ENCODE results near the gene OR52L1. TPM values are rescaled to one million over a fixed set of nuclear protein-coding genes. Genes with fewer than 3 reads are reported as not detected.
"Not testable (repeated sequence)": the region's sequence is repeated elsewhere in the genome, so short reads cannot be mapped to it uniquely, and the experiment has no call there.

The OR52L1 gene
- not detected for polyA plus RNA-seq (ENCODE audit: insufficient read depth in 1 of 5, insufficient read length in 5 of 5, low replicate concordance in 1 of 5)
- long read RNA-seq, donor 1: 0 reads
- long read RNA-seq, donor 2: 0 reads
- long read RNA-seq, donor 3: 0 reads
- long read RNA-seq, donor 4: 0 reads
- long read RNA-seq, donor 5: 0 reads
- long read RNA-seq, donor 6: 0 reads
- long read RNA-seq, donor 7: 0 reads
- long read RNA-seq, donor 8: 0 reads

DNA sequence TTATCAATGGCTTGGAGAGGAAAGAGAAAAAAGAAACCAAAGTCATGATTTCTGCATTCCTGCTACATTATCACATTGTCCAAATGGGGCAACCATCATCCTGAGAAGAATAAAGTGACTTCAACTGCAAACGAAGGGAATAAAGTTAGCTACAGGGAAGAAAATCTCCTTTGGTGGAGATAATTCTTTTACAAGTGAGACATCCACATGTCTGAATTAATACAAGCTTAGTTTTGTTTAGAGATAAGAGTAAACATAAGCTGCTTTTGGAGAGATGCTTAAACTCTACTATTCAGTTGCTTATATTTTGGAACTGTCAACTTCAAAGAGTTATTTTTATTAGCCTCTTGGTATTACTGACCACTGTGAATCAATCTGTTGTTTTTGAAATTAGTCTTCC, at the start of gene OR52L1:
Gene OR52L1 (minus strand): TSS at position 101 of the 400 bp plus-strand sequence. CDS start 55 bp downstream, at position 46.
- DNase-seq: no peak

DNA sequence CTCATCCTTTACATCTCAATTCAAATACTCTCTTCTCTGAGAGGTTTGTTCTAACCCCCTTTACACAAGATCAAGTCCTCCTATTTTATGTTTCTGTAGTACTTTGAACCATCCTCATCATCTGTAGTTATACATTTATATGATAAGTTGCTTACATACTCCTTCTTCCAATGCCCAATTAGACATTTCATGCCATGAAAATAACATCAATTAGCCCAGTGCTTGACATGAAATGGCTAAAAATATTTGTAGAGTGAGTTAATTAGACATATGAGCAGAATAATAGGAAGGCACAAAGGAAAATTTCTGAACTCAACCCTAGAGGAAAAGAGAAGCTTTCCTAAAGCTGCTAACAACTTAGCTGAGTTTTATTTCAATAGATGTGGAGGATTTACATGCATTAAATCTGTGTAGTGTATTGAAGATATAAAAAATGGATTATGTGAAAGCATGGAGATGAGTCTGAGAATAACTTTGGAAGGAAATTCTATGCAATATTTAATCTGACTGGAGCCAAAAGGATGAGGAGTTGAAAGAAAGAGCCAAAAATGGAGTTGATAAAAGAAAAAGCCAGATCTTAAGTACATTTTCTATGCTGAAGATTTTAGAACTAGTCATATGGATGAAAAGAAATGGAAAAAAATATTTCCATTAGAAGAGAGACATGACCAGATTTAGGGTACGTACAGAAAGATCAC, 44.1 kb upstream of the OR52L1 start, which contains the start of gene OR56A1:
Gene OR56A1 (minus strand): TSS at position 51 of the 698 bp plus-strand sequence. CDS start 3,066 bp downstream, outside the sequence.
- DNase-seq: no peak

DNA sequence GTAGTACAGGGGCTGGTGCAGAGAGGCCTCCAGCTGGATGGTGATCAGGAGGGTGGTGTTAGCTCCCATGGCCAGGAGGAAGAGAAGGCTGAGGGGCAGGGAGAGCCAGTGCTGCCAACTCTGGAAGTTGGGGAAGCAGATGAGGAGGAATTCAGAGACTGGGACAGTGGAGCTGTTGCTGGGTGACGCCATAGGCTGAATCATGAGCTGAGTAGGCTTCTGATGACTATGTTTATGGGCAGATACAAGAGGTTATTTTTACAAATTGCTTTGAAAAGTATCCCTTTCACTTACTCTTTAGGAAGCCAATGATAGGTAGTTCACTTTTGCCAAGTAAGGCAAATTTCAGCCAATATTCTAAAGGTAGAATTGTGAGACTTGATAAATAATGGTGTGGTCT, 40.7 kb upstream of the OR52L1 start:
- no peak for DNase-seq

DNA sequence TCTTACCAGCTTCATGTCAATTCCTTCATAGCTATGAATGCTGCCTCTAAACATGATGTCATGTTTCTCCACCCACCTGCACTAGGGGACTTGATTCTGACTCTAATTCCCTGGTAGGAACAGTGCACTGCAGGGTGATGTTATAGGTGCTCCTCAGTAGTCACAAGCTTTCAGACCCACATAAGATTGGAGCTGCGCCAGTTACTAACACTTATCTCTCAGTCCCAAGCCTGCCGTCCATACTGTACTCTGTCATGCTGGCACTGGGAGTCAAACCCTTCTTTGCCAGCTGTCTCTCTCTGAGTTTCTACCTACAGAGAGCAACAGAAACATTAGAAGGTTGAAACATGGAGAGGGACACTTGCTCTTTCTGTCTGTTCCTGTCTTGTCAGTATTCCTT, 38.3 kb upstream of the OR52L1 start:
- DNase-seq: no peak

DNA sequence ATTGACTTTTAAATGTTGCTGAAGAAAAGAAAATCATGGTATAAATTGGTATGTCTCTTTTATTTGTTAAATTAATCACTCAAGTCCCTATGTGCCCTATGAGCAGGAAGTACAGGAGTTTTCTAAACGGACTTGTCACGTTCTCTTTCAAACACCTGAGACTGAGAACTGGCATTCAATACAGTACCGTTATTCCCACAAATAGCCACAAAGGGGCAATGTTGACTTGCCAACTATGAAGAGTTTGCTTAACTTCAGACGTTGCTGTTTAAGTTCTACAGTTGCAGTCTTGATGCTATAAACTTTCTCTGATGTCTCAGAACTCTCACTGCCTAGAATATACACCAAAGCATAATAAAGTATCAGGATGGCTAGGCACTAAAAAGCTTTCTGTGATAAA, 36.2 kb upstream of the OR52L1 start:
- DNase-seq: peak; percentile 17 to 38

DNA sequence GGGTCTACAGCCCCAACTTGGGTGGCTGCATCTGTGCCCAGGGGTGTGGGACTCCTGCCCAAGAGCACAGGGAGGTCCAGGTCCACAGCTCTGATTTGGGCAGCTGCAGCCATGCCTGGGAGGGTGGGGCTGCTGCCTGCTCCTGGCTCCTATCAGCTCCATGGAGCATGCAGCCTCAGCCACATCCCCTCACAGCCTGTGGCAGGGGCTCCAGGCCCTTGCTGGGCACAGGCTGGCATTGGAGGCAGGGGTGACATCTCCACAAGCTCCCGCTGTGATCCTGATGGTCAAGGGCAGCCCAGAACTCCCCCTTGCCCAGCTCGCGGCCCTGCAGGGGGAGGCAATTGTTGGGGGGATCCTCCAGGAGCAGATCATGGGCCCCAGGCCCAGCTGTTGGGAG, 26.3 kb upstream of the OR52L1 start:
- no peak for DNase-seq

DNA sequence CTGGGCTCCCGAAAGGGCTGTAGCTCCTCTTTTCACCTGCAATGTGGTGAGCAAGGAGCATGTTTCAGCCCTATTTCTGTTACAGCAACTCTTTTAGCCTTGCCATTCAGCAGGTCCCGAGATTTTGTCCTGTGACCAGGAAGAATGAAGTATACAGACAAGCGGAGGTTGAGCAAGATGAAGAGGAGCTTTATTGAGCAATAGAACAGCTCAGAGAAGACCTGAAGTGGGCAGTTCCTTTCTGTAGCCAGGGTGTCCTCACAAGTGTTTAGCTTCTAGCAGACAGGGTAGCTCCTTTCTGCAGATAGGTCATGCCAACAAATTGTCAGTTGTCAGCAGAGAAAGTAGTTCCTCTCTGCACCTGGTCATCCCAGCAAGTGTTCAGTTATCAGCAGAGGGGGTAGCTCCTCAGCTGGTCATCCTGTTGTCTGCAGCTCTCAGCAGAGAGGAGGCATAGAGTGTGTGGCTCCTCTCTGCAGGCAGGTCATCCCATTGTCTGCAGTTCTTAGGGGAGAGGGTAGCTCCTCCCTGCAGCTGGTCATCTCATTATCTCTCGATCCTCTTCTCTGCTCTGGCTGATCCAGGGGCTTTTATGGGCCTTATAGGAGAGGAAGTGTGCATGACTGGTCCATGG, 25.4 kb upstream of the OR52L1 start:
- no peak for DNase-seq

DNA sequence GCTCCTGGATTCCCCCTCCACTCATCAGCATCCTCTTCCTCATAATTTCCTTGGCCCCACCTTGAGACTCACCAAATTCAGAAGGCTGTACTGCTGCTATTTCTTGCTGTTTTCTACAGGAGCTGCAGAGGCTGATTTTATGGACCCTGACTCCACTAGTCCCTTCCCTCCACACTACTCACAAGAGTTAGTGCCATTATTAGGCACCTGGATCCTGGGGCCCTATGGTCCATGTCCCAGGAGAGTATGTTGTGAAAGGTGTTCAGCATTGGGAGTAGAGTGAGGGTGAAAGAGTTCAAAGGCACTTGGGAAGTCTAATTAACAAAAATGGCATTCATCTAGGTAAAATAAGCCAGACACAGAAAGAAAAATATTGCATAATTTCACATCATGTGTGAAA, 20.1 kb upstream of the OR52L1 start, which contains the start of gene OR56A4:
Gene OR56A4 (minus strand): TSS at position 101 of the 400 bp plus-strand sequence. CDS start 3,954 bp downstream, outside the sequence.
- DNase-seq: no peak

DNA sequence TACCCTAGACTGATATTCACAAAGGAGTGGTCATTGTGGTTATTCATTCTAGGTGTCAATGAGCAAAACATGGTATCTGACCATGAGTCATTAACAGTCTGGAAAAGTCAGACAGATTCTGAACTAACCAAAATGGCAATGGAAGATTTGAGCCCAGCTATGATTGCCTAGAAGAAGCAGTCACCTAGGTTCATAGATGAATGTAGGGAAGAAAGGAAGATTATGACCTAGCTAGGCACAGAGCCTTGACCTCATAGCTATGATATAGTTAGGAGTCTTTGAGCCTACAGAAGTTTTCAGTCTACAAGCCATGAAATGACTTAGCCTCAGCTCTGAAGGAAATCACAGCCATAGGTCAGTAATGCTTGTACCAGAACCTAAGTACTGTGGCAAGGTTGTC, 19.6 kb upstream of the OR52L1 start:
- no peak for DNase-seq

DNA sequence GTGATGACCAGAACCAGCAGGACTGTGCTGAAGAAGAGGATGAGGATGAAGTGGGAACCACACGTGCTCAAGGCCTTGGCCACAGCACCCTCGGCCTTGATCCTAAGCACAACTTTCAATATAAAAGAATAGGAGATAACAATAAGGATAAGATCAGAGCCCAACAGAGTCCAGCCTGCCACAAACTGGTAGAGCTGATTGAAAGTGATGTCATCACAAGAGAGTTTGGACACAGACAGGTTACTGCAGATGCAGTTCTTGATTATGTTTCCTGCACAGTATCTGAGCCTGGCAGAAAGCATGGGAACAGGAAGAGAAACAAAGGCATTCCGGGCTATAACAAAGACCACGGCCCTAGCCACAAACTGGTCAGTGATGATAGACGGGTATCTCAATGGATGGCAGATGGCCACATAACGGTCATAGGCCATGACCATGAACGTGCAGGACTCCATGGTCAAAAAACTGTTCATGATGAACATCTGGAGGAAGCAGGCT, 15.5 kb upstream of the OR52L1 start:
- DNase-seq: no peak

DNA sequence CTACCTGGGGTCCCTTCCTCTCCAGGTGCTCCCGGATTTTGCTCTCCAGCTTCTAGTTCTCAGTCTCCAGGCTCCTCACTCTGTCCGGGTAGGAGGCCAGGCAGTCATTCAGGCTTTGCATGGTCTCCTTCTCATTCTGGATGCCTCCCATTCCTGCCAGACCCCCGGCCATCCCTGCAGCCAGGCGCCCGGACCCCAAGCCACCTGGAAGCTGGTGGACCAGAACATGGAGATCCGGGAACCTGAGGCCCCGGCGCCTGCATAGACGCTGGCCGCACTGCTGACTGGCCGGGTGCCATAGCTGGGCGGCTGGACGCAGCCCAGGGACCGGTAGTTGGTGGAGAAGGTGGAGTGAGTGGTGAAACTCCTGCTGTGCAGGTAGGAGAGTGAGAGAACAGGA, 8.0 kb upstream of the OR52L1 start:
- no peak for DNase-seq

DNA sequence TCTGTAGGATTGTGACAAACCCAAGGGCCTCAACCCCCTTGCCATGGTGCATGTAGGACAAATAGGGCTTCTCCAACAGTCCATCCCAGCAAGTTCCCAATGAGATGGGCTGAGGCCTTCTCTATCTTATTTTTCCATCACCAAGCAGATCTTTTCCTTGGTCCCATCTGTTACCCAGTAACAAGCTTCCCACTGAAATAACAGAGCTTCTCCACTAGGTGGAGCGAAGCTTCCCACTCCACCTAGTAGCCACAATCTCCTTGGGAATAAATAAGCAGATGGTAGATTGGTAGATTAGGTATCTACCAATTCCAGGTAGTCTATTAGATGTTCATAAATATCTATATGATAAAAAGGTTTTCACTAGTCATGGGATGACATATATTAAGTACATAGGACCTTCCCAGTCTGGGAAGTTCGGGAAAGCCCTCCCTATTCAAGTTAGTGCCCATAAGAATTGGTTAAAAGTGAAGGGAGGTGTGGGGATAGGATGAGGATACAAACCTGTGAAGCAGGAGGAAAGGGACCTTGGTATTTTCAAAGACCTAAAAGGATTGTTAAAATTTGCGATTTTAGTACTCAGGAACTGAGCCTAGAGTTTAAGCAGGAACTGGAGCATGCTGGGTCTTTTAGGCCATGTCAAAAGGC, 5.9 kb upstream of the OR52L1 start:
- DNase-seq: no peak

DNA sequence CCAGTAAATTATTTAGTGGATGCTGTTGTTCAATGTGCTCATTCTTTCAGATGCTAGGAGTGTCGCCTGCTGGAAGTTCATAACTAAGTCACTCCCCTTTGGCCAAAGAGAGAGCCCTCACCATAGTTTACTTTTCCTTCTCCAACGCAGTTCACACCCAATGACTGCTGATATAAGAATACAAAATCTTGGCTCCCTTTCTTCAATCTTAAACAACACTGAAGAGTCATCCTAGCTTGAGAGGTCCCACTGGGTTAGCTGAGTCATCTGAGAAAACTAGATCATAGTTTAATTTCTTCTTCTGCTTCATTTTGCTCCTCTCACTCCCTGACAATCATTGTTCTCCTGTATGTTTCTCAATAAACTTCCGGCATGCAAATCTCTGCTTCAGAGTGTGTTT, 5.4 kb upstream of the OR52L1 start:
- DNase-seq: no peak

DNA sequence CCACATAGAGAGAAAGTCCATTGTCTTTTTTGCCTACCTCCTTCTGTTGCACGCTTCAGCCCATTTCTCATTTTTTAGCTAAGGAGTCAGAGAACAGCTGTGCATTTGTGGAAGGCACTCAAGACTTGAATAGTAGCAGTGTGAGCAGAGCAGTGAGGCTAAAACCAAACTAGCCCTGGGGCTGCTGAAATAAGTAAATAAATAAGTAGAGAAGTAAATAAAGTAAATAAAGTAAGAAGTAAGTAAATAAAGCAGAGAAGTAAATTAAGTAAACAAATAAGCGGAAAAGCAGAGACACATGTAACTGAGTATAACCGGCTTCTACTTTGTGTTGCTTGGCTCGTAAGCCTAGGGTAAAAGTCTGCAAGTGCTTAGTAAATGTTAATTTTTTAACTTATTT, 2.4 kb upstream of the OR52L1 start:
- DNase-seq: no peak

DNA sequence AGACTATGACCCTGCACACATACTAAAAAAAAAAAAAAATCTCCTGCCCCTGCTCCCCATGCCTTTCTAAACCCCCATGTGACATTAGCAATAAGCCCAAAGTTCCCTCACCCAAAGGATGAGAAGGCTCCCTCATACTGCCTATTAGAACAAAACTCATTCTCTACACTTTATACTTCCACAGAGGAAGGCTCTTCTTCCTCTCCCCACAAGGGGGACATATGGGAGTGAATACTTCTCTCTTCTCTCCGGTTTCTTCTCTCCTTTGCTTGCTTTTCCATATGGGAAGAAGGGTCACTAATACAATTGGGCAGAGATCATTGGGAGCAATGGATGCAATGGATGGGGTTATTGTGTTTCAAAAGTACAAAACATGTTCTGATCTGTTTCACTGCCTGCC, 3.3 kb downstream of the OR52L1 start:
- no peak for DNase-seq

DNA sequence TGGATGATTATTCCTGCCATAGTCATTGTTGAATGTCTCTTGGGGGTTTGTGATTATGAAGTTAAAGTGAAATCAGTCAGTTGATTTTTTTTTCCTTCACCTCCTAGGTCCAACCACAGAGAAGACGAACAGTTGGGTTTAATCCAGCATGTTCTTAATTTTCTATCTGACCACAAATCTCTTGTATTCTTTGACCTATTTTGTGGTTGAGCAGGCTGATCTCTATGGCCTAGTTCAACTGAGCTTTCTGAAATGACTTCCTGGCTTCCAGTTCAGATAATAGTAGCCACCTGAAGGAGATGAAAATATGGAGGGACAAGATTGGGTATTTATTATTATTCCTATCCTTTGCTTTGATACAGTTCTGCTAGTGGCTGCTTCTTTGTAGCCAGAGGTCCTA, 13.3 kb downstream of the OR52L1 start:
- no peak for DNase-seq

DNA sequence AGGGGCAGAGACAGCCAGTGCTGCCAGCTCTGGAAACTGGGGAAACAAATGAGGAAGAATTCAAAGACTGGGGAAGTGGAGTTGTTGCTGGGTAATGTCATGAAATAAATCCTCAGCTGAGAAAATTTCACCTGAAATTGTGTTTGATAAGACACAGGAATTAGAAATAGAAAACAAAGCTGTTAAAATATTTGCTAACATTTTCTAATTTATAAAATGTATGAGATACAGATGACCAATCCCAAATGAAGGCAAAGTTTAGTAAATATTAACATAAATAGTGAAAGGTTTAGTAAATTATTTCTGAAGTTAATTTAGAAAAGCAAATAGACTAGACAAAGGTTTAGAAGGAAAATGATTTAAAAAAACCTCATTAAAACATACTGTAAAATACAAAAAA, 18.4 kb downstream of the OR52L1 start, which contains the start of gene OR56A5:
Gene OR56A5 (minus strand): TSS at position 101 of the 400 bp plus-strand sequence. CDS start 0 bp downstream, at position 101.
- no peak for DNase-seq

DNA sequence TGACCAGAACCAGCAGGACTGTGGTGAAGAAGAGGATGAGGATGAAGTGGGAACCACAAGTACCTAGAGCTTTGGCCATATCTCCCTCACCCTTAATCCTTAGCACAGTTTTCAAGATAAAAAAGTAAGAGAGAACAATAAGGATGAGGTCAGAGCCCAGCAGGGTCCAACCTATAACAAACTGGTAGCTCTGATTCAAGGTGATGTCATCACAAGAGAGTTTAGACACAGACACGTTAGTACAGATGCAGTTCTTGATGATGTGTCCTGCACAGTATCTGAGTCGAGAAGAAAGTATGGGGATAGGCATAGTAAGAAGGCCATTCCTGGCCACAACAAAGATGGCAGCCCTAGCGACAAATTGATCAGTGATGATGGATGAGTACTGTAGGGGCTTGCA, 19.1 kb downstream of the OR52L1 start:
- no peak for DNase-seq

DNA sequence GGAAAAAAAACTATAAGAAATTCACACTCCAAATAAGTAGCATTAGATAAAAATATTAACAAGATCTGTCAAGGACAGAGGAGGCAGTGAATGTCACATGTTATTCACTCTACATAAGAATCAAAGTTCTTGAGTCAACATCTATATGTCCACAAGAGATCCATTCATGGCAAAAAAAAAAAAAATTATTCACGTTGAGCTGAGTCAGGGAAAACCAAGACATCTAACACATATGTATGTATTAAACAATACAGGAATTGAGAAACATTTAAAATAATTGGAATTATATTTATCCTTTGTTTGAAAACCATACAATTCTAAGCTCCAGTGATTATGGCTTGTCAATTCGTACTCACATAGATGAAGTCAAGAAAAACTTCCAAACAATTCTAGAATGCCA, 19.8 kb downstream of the OR52L1 start:
- DNase-seq: no peak

DNA sequence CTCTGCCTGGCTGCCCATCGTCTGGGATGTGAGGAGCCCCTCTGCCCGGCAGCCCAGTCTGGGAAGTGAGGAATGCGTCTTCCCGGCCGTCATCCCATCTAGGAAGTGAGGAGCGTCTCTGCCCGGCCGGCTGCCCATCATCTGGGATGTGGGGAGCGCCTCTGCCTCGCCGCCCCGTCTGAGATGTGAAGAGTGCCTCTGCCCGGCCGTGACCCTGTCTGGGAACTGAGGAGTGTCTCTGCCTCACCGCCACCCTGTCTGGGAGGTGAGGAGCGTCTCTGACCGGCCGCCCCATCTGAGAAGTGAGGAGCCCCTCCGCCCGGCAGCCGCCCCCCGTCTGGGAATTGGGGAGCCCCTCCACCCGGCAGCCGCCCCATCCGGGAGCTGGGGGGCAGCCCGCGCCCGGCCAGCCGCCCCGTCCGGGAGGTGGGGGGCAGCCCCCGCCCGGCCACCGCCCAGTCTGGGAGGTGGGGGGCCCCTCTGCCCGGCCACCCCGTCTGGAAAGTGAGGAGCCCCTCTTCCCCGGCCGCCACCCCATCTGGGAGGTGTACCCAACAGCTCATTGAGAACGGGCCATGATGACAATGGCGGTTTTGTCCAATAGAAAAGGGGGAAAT, 26.0 kb downstream of the OR52L1 start:
- DNase-seq: not testable (repeated sequence)

DNA sequence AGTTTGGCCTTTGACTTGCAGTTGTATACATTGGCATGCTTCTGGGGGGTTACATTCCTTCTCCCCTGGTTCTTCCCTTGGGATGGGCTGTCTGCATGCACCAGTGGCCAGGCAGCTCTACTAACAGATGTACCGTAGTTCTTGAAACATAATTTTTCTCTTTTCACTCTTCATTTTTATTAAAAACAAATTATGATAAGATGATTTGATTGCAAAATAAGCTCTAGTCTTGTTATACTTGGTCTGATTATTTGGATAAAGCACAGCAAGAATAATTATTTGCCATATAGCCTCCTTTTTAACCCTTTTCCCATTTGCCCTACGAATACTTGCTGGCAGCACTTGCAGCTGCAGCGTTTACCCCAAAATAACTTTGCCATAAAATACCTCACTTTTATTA, 31.2 kb downstream of the OR52L1 start:
- DNase-seq: peak; percentile 26 to 52

DNA sequence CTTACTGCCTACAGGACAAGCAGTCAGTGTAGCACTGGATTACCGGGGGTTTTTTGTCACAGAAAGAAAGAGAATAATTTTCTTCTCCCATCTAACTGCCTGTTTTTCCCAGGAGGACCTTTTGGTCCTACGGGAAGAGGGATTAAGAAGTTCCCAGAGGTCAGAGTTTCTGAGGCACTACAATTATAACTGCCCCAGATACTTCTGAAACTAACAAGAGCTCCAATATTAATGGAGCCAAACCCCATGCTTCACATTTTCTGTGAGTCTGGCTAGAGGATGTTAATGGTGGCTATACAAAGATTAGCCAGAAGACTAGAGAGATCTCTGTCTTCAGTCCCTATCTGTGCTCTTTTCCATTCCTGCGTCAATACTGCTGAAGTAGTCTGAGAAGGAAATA, 44.8 kb downstream of the OR52L1 start, which contains the start of gene OR56A3:
Gene OR56A3 (plus strand): TSS at position 301 of the 400 bp plus-strand sequence. CDS start 5,096 bp downstream, outside the sequence.
- DNase-seq: no peak
